ENCODE measurements around the gene ASH1L.
"Not testable (repeated sequence)": the region's sequence is repeated elsewhere in the genome, so short reads cannot be mapped to it uniquely, and the experiment has no call there.

Gene ASH1L

GRCh38 chr1:155488419-155488818 is 74.2 kb downstream of the ASH1L start:
- not testable (repeated sequence) for DNase-seq (ENCODE audit: low spot score)

GRCh38 chr1:155487541-155487940 is 75.1 kb downstream of the ASH1L start:
- DNase-seq (ENCODE audit: low spot score): no peak

GRCh38 chr1:155486952-155487351 is 75.7 kb downstream of the ASH1L start:
- not testable (repeated sequence) for DNase-seq (ENCODE audit: low spot score)

GRCh38 chr1:155485945-155486344 is 76.7 kb downstream of the ASH1L start:
- no peak for DNase-seq (ENCODE audit: low spot score)

GRCh38 chr1:155485222-155485621 is 77.4 kb downstream of the ASH1L start:
- DNase-seq (ENCODE audit: low spot score): no peak

GRCh38 chr1:155481741-155482241 is 80.8 kb downstream of the ASH1L start:
- no peak for DNase-seq (ENCODE audit: low spot score)

- DNase-seq (ENCODE audit: low spot score): no peak
Observed at GRCh38 chr1:155479205-155479604, 83.4 kb downstream of the ASH1L start.

GRCh38 chr1:155478270-155478852 is 84.2 kb downstream of the ASH1L start:
- DNase-seq (ENCODE audit: low spot score): no peak

- no peak for DNase-seq (ENCODE audit: low spot score)
Observed at GRCh38 chr1:155474146-155474545, 88.5 kb downstream of the ASH1L start.

GRCh38 chr1:155473151-155473821 is 89.3 kb downstream of the ASH1L start:
- DNase-seq (ENCODE audit: low spot score): no peak

GRCh38 chr1:155472491-155473083 is 90.0 kb downstream of the ASH1L start:
- DNase-seq (ENCODE audit: low spot score): no peak

- no peak for DNase-seq (ENCODE audit: low spot score)
Observed at GRCh38 chr1:155471891-155472290, 90.7 kb downstream of the ASH1L start.

- DNase-seq (ENCODE audit: low spot score): no peak
Observed at GRCh38 chr1:155471026-155471425, 91.6 kb downstream of the ASH1L start.

GRCh38 chr1:155466996-155467395 is 95.6 kb downstream of the ASH1L start:
- peak; percentile 49 for DNase-seq (ENCODE audit: low spot score)

GRCh38 chr1:155466617-155466972 is 96.0 kb downstream of the ASH1L start:
- DNase-seq (ENCODE audit: low spot score): no peak

- DNase-seq (ENCODE audit: low spot score): no peak
Observed at GRCh38 chr1:155463865-155464650, 98.5 kb downstream of the ASH1L start.

- no peak for DNase-seq (ENCODE audit: low spot score)
Observed at GRCh38 chr1:155458111-155458510, 104.5 kb downstream of the ASH1L start.

- no peak for DNase-seq (ENCODE audit: low spot score)
Observed at GRCh38 chr1:155457266-155457665, 105.3 kb downstream of the ASH1L start.

- no peak for DNase-seq (ENCODE audit: low spot score)
Observed at GRCh38 chr1:155455588-155456195, 106.9 kb downstream of the ASH1L start.

- no peak for DNase-seq (ENCODE audit: low spot score)
Observed at GRCh38 chr1:155454096-155454495, 108.5 kb downstream of the ASH1L start.

GRCh38 chr1:155453141-155453540 is 109.5 kb downstream of the ASH1L start:
- no peak for DNase-seq (ENCODE audit: low spot score)

GRCh38 chr1:155451199-155451598 is 111.4 kb downstream of the ASH1L start:
- no peak for DNase-seq (ENCODE audit: low spot score)

Measured in RKO (cell line).